Fibroblast of skin of right quadriceps (primary cell): ENCODE measurements around the gene ZBTB11.
A peak's percentile ranks its signal among the peaks of the same experiment; 100 is the strongest.
"Not testable (repeated sequence)": the region's sequence is repeated elsewhere in the genome, so short reads cannot be mapped to it uniquely, and the experiment has no call there.

Experiments used
- DNase-seq: peaks from one replicate; pipeline ENCODE4 v3.0.0-alpha.2; 2013

ZBTB11 gene, protein sequence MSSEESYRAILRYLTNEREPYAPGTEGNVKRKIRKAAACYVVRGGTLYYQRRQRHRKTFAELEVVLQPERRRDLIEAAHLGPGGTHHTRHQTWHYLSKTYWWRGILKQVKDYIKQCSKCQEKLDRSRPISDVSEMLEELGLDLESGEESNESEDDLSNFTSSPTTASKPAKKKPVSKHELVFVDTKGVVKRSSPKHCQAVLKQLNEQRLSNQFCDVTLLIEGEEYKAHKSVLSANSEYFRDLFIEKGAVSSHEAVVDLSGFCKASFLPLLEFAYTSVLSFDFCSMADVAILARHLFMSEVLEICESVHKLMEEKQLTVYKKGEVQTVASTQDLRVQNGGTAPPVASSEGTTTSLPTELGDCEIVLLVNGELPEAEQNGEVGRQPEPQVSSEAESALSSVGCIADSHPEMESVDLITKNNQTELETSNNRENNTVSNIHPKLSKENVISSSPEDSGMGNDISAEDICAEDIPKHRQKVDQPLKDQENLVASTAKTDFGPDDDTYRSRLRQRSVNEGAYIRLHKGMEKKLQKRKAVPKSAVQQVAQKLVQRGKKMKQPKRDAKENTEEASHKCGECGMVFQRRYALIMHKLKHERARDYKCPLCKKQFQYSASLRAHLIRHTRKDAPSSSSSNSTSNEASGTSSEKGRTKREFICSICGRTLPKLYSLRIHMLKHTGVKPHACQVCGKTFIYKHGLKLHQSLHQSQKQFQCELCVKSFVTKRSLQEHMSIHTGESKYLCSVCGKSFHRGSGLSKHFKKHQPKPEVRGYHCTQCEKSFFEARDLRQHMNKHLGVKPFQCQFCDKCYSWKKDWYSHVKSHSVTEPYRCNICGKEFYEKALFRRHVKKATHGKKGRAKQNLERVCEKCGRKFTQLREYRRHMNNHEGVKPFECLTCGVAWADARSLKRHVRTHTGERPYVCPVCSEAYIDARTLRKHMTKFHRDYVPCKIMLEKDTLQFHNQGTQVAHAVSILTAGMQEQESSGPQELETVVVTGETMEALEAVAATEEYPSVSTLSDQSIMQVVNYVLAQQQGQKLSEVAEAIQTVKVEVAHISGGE

DNA sequence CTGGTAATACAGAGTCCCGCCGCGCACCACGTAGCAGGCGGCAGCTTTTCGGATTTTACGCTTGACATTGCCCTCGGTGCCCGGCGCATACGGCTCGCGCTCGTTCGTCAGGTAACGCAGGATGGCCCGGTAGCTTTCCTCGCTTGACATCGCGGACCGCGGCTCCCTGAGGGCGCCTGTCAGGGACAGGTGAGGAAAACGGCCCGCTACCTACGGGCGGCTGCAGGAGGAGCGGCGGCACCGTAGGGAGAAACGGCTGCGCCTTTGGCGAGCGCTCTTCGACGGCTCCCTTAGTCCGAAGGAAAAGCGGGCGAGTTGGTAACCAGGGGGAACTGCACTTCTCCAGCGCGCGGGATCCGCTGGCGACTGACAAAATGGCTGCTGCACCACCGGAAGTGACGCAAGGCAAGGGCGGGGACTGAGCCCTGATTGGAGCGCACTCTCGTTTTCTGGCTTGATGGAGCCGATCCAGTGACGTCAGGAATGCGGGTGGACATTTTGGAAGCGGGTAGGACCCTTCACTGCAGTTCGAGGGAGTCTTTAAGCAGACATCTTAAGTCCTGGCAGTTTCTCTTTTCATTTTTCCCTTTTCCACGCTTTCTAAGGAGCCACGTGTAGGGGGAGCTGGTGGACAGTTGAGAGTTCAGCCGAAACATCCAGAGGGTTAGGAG is at the start of gene ZBTB11:
ZBTB11 (minus strand) TSS at position 368 of the 671 bp plus-strand sequence; CDS start at position 150, 218 bp downstream.
- peak; percentile 100 for DNase-seq

DNA sequence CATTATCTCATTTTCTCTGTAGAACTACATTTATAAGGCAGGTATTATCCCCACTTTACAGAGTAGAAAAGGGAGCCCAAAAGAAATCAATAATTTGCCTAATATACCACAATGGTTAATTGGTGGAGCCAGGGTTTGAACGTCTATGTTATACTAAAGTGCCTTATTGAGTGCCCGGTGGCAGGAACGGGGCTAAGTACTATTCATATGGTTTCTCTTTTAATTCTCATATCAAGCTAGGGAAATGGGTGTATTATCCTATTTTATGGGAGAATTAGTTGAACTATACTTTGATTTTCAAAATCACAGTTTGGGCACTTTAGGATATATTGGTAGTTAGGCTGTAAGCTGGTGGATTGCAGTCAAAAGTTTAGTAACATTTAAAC is 49.0 kb upstream of the ZBTB11 start:
- DNase-seq: no peak

DNA sequence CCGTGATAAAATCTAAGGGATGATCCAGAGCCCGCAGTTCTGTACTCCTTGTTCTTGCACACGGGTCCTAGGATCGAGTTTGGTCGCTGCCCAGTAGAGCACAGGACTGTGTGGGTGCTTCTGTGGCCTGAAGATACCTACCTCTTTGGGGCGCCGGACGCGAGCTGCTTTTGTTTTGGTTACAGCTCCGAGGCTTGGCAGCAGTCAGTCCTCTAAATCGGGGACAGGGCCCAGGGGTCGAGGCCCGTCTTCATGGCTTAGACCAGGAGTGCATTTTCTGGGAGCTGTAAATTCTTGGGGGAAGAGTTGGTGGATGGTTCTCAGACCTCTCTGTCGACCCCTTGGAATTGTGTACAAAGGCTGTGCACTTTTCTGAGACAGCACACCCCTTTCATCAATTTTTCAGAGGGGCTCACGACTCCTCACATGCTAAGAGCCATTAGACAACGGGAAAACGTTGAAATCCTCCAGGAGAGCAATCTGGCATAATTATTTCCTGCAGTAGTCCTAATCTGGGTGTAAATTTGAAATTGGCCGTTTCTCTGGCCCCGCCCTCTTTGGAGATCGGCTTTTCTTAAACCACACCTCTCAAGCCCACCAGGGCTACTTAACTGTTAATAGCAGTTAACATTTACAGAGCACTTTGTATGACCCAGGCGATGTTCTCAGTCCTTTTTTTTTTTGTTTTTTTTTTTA is 48.4 kb upstream of the ZBTB11 start:
- DNase-seq: peak; percentile 37

DNA sequence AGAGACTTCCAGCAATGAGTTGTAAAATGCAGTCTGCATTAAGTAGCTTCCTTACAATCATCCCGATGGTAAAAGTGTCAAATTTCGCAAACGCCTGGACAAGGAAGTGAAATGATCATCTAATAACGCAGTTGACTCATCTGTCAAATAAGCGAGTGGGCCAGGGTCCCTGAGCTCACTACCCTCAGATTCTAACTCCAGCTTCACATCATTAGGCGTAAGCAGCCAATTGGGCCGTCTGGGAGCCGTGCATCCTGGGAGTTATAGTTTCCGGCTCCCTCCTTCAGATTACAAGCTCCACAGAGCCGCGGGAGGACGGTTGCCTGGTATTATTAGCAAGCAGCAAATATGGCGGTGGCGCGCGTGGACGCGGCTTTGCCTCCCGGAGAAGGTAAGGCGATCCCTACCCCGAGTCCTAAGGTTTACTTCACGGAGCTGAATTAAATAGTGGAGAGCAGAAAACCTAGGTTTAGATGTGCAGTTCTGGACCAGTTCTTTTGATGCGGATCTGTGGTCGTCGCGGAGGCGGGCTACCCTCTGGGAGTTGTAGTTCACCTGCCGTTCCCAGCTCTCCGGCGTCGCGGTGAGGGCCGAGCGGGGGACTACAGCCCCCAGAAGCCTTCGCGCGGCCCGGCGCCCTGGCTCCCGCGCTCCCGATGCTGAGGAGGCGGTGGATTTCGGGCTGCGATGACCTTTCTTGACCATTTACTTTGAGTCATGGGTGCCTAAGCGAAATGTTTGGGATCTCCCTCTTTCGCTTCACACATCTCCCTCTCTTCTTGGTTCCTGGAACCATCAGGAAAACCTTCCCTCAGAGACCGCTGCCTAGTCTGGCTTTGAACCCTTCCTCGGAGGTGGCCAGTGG is 47.6 kb upstream of the ZBTB11 start, which contains the start of gene CEP97:
CEP97 (plus strand) TSS at position 286 of the 865 bp plus-strand sequence; CDS start at position 349, 63 bp downstream.
- peak; percentile 94 for DNase-seq

DNA sequence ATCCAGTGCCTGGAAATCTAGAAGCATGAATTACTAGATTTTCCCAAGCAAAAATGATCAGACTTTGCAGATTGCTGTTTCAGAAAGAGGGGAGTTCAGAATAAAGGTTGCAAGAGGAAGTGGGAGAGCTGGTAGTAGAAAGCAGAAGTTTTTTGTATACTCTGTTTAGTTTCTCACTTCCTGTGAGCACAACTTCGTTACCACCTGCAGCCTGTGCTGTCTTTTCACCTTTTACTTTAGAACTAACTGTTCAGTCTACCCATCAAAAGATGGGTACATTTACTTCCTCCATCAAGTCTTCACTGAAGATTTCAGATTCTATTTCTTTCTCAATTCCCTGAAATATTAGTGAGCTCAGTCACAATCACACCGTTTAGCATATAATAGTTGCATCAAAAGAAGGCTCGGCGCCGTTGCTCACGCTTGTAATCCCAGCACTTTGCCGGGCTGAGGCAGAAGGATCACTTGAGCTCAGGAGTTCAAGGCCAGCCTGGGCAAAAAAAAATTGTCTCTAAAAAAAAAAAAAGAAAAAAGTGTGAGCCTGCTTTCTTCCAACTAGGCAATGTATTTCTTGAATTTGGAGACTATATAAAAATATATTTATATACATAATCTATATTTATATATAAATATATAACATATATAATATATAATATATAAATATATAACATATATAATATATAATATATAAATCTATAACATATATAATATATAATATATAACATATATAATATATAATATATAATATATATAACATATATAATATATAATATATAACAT is 45.7 kb upstream of the ZBTB11 start:
- DNase-seq: no peak

DNA sequence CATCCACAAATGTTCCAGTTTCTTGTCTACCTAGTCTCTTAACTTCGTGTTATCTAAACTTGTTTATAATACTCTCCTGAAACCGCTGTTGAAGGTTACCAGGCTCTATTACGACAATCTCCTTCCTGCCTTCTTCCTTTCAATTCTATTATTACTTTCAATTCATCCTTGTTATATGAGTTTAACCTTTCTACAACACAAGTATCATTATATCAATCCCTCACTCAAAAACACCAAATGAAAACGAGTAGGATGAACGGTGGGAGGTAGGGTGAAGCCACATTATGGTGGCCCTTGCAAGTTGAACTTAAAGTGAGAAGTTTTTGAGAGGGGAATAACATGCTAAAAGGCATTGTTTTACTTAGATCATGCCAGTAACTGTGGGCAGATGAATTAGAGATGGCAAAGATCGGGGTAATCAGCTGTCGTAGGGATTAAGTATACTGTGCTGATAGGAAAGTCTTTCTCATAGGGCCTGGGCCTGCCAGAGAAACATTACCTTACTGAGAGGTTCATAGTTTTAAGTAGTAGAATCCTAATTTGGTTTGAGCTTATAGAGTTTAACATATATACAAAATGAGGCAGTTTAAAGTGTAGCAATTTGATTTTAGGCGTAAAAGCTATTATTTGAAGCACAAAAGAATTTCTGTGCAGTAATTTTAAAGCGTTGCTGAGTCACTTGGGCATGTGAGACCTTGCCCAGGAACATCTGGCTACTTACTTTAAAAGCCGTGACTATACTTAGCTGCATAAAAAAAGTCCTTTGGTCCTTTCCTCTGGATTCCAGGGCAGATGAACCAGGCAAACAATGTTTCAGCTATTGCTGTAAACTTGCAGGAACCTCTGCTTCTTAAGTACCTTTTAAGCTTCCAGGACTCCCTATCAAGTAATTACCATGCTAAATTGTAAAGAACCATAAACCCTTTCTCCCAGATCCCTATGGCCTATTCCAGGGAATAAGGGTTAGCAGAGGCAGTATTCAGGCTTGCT is 44.2 kb upstream of the ZBTB11 start:
- peak; percentile 13 for DNase-seq

DNA sequence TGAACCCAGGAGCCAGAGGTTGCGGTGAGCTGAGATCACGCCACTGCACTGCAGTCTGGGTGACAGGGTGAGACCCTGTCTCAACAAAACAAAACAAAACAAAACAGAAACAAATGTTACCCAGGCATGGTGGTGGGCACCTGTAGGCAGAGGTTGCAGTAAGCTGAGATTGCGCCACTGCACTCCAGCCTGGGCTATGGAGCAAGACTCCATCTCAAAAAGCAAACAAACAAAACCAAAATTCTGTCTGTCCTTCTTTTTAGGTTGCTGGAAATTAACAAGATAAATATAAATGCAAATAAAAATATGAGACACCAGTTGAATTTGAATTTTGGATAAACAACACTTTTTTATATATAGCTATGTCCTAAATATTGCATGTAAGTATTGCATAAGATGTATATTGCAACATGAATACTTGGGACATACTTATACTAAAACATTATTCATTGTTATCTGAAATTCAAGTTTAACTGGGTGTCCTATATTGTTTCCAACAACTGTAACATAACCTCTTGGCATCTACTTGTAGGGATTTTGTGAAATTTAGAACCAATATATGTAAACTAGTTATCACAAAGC is 42.8 kb upstream of the ZBTB11 start:
- DNase-seq: no peak

DNA sequence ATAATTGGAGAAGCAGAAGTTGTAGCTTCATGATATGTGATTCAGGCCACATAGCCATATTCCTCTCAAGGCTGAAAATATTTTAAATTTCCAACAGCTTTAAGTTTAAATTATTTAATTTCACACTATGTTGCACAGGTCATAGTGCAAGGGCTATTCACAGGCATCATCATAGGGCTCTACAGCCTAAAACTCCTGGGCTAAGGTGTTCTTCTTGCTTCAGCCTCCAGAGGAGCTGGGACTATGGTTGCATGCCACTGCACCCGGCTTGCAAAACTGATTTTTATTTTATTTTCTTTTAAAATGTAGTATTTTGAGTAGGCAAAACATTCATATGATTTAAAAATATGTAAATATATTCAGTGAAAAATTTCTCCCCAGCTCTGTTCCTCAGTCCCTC is 41.5 kb upstream of the ZBTB11 start:
- DNase-seq: no peak

DNA sequence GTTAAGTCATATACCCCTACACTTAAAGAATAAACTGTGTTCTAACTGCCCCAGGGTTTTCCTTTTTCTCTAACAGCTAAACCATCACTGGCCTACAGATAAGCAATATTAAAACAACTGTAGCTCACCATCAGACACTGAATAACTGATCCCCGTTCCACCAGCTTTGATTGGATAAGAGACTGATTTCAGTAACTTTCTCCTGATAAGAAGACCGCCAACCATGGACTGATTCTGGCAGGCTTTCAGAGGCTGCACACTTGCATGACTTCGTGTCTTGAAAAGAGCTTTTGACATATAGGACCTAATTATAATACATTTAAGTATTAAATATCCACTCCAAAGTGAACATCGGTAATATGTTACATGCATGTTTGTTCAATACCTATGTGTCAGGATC is 32.2 kb upstream of the ZBTB11 start:
- no peak for DNase-seq

DNA sequence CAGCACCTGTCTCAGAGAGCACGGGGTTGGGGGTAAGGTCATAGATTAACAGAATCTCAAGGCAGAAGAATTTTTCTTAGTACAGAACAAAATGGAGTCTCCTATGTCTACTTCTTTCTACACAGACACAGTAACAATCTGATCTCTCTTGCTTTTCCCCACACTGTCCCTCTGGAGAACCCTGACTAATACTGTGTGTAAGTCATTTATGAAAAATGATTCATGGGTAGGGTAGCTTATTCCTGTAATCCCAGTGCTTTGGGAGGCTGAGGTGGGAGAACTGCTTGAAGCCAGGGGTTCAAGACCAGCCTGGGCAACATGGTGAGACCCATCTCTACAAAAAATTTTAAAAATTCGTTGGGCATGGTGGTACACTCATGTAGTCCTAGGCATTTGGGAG is 27.7 kb upstream of the ZBTB11 start:
- peak; percentile 13 for DNase-seq

DNA sequence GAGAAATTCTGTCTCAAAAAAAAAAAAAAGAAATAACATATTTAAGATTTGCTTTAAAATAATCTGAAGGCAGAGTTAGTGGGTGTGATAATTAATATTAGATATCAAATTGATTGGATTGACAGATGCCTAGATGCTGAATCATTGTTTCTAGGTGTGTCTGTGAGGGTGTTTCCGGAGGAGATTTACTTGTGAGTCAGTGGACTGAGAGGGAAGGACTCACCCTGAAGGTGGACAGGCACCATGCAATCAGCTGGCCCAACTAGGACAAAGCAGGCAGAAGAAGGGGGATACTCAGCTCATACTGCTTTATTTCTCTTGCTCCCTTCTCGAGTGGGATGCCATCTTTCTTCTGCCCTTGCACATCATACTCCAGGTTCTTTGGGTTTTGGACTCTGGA is 26.2 kb upstream of the ZBTB11 start:
- no peak for DNase-seq

DNA sequence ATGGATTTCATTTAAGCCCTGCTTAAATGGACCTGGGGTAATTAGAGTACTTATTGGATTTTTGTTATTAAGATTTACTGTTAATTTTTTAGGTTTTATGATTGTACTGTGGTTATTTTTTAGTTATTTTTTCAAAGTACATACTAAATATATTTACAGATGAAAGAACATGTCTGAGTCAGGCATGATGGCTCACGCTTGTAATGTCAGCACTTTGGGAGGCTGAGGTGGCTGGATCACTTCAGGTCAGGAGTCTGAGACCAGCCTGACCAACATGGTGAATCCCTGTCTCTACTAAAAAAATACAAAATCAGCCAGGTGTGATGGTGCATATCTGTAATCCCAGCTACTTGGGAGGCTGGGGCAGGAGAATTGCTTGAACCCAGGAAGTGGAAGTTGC is 25.8 kb upstream of the ZBTB11 start:
- no peak for DNase-seq

DNA sequence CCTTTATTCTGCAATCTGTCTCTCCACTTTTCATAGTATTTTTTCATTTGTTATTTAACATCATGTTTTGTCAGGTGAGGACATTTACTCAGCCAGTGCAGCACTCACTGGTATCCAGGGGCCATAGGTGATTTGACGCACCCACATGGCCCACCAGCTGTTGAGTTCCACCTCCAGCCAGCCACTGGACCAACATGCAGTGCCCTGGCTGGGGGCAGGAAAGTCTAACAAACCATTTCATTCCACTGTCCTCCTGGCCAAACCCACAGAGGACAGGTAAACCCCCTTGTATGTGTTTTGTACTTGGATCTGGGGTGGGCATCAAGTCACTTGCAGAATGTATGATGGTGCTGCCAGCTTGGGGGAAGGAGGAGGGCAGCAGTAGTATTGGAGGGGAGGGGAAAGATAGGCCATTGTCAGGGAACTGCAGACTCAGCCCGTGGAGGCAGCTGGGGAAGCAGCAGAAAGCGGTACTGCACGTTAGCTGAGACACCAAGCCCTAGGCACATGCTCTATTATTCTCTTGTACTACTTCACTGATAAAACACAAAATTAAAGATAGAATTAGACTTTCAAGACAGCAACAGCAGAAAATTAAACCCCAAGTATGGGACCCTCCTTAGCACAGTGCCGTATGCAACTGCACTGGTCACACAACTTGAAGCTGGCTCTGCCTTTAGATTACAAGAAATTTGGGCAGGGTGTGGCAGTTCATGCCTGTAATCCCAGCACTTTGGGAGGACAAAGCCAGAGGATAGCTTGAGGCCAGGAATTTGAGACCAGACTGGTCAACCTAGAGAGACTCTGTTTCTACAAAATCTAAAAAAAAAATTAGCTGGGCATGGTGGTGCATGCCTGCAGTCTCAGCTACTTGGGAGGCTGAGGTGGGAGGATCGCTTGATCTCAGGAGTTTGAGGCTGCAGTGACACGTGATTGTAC is 25.0 kb upstream of the ZBTB11 start:
- no peak for DNase-seq

DNA sequence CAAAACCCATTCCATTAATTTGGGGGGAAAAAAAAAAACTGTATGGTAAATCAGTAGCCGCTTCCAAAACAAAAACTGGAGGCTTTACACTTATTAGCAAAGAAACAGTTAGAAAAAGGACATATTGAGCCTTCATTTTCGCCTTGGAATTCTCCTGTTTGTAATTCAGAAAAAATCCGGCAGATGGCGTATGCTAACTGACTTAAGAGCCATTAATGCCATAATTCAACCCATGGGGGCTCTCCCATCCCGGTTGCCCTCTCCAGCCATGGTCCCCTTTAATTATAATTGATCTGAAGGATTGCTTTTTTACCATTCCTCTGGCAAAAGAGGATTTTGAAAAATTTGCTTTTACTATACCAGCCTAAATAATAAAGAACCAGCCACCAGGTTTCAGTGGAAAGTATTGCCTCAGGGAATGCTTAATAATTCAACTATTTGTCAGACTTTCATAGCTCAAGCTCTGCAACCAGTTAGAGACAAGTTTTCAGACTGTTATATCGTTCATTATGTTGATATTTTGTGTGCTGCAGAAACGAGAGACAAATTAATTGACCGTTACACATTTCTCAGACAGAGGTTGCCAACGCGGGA is 18.9 kb upstream of the ZBTB11 start:
- peak; percentile 59 for DNase-seq

DNA sequence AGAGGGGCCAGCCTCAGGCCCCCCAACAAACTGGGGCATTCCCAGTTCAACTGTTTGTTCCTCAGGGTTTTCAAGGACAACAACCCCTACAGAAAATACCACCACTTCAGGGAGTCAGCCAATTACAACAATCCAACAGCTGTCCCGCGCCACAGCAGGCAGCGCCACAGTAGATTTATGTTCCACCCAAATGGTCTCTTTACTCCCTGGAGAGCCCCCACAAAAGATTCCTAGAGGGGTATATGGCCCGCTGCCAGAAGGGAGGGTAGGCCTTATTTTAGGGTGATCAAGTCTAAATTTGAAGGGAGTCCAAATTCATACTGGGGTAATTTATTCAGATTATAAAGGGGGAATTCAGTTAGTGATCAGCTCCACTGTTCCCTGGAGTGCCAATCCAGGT is 17.9 kb upstream of the ZBTB11 start:
- not testable (repeated sequence) for DNase-seq

DNA sequence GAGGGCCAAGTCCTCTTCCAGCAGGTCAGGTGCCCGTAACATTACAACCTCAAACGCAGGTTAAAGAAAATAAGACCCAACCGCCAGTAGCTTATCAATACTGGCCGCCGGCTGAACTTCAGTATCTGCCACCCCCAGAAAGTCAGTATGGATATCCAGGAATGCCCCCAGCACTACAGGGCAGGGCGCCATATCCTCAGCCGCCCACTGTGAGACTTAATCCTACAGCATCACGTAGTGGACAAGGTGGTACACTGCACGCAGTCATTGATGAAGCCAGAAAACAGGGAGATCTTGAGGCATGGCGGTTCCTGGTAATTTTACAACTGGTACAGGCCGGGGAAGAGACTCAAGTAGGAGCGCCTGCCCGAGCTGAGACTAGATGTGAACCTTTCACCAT is 16.6 kb upstream of the ZBTB11 start:
- peak; percentile 49 for DNase-seq
